Thoracic aorta (tissue), 2 donors: Measurements from ENCODE around the gene TNFAIP8. TPM values are rescaled to one million over a fixed set of nuclear protein-coding genes. Genes with fewer than 3 reads are reported as not detected.

Experiments used
- ATAC-seq: fragments of 150-250 bp; one replicate; pipeline ENCODE4 v1.8.0; 2017; ENCODE audit warnings: low read depth; ENCODE audit not compliant: insufficient number of reproducible peaks, low FRiP score
- DNase-seq: peaks from one replicate; pipeline ENCODE4 v3.0.0-alpha.2; 2020; ENCODE audit warnings: low spot score
- H3K27ac ChIP-seq, 2 donors: fragments of 200-600 bp; sonication (generic); 1 replicate in 1 of 2; 2 replicates in 1 of 2; pipeline ENCODE4 v1.5.1; 2016; ENCODE audit warnings: mild to moderate bottlenecking in 2 of 2, moderate library complexity in 2 of 2
- H3K27me3 ChIP-seq: fragments of 200-600 bp; sonication (generic); replicated peaks from 2 replicates; pipeline ENCODE4 v1.6.0; 2016; ENCODE audit warnings: mild to moderate bottlenecking; ENCODE audit not compliant: insufficient read depth
- H3K36me3 ChIP-seq: fragments of 200-600 bp; sonication (generic); one replicate; pipeline ENCODE4 v1.5.1; 2016
- H3K4me1 ChIP-seq, 2 donors: fragments of 200-600 bp; sonication (generic); 1 replicate in 1 of 2; 2 replicates in 1 of 2; pipeline versions ENCODE4 v1.5.1 to v1.6.0; 2016; ENCODE audit warnings: low read depth in 2 of 2, mild to moderate bottlenecking in 1 of 2; ENCODE audit not compliant: control insufficient read depth in 1 of 2
- H3K4me3 ChIP-seq: fragments of 200-600 bp; sonication (generic); 2 replicates; pipeline ENCODE4 v1.5.1; 2016; ENCODE audit warnings: mild to moderate bottlenecking
- H3K9me3 ChIP-seq: fragments of 200-600 bp; sonication (generic); 2 replicates; pipeline ENCODE4 v1.5.1; 2016
- total RNA-seq, 2 donors: library from RNA; depleted of rRNA; stranded (reverse); fragments of >200 nt; gene quantifications; one replicate each; pipeline versions ENCODE4 v1.1.0 to v1.2.3, GENCODE V29; 2016
- TF ChIP-seq, protein P1 (sequence below): fragments of 200-600 bp; sonication (generic); IDR thresholded peaks from one replicate; pipeline ENCODE4 v1.5.1; 2019; ENCODE audit warnings: antibody characterized with exemption

TNFAIP8 gene
- total RNA-seq, 2 donors from 2014 or later: 16.8 to 34.1 TPM

- Histone ChIP-seq H3K27me3 (no peaks in the 10 kb centered on the region), H3K4me3 (no peak overlapping the region), H3K9me3 (no peaks in the 10 kb centered on the region), H3K27ac (no peak overlapping the region), H3K4me1 (peaks cover 8 to 16% of the 10 kb centered on the region in 2 donors), H3K36me3 (no peaks in the 10 kb centered on the region)
- DNase-seq (no peak), ATAC-seq (no peak)
- TF ChIP-seq, protein P1, sequence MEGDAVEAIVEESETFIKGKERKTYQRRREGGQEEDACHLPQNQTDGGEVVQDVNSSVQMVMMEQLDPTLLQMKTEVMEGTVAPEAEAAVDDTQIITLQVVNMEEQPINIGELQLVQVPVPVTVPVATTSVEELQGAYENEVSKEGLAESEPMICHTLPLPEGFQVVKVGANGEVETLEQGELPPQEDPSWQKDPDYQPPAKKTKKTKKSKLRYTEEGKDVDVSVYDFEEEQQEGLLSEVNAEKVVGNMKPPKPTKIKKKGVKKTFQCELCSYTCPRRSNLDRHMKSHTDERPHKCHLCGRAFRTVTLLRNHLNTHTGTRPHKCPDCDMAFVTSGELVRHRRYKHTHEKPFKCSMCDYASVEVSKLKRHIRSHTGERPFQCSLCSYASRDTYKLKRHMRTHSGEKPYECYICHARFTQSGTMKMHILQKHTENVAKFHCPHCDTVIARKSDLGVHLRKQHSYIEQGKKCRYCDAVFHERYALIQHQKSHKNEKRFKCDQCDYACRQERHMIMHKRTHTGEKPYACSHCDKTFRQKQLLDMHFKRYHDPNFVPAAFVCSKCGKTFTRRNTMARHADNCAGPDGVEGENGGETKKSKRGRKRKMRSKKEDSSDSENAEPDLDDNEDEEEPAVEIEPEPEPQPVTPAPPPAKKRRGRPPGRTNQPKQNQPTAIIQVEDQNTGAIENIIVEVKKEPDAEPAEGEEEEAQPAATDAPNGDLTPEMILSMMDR: no peak
Observed at GRCh38 chr5:119313197-119313596, 42.6 kb upstream of the TNFAIP8 start.

DNA sequence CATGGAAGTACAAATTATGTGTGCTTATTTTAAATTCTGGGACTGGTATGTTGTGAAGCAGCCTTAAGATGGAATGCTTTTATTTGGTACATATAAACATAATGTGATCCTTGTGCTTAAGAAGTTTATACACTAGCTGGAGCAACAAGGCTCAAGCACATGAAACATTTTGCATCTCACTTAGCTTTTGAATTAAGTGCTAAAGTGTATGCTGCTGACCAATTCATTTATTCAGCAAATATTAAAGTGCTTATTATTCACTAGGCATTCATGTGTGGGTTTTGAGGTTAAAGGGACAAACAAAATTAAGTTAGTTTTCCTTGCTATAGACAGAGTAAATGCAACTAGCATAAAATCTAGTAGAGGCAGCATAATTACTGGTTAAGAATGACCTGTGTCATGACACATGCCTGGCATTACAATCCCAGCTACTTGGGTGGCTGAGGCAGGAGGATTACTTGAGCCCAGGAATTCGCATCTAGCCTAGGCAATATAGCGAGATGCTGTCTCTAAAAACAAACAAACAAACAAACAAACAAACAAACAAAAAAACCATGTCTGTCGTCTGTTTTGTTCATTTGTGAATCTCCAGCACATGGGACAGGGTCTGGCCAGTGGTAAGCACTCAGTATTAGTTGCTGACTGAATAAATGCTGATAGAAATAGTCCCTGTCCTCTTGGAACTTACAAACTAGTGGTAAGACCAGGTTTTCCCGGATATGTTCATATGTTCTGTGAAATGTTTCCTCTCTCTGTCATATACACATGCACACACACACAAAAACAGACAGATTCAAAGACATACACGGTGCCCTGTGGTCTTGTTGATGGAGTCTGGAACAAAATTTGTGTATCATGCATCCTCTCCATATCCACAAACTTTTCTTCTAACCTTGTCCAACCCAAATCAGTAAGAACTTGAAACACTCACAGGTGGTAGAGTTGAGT is 41.9 kb upstream of the TNFAIP8 start:
- Histone ChIP-seq H3K4me3 (no peak overlapping the region), H3K4me1 (peaks cover 8 to 16% of the 10 kb centered on the region in 2 donors), H3K27me3 (no peaks in the 10 kb centered on the region), H3K9me3 (no peaks in the 10 kb centered on the region), H3K36me3 (no peaks in the 10 kb centered on the region), H3K27ac (no peak overlapping the region)
- no peak for ATAC-seq
- TF ChIP-seq, protein P1: no peak
- DNase-seq: no peak

- no peak overlapping the region for H3K27ac ChIP-seq
- DNase-seq: no peak
- H3K4me3 ChIP-seq: no peak overlapping the region
- no peak for ATAC-seq
- H3K4me1 ChIP-seq: peaks cover 10 to 16% of the 10 kb centered on the region in 2 donors
- H3K27me3 ChIP-seq: no peaks in the 10 kb centered on the region
- no peaks in the 10 kb centered on the region for H3K9me3 ChIP-seq
- no peaks in the 10 kb centered on the region for H3K36me3 ChIP-seq
- TF ChIP-seq, protein P1: no peak
Observed at GRCh38 chr5:119315516-119315949, 40.3 kb upstream of the TNFAIP8 start.

GRCh38 chr5:119316086-119316485 is 39.7 kb upstream of the TNFAIP8 start:
- ATAC-seq (no peak), DNase-seq (no peak)
- Histone ChIP-seq H3K4me3 (no peak overlapping the region), H3K27ac (no peak overlapping the region), H3K4me1 (peaks cover 10 to 16% of the 10 kb centered on the region in 2 donors), H3K36me3 (no peaks in the 10 kb centered on the region), H3K9me3 (no peaks in the 10 kb centered on the region), H3K27me3 (no peaks in the 10 kb centered on the region)
- TF ChIP-seq, protein P1: no peak

DNA sequence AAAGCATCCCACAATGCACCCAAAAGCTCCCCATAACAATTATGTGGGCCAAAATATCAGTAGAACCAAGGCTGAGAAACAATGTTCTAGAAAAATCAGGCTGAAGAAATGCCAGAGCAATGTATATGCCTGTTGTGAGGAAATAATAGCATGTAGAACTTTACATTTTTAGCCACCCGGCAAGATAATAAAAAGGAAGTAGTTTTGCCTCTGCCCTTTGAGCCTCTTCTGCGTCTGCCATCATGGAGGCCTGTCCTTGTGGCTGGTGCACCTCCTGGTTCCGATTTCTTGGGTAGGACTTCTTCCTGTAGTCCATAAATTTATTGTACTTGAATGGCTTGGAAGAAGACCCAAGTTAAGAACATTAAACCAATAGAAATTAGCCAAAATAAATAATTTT is 38.9 kb upstream of the TNFAIP8 start:
- no peaks in the 10 kb centered on the region for H3K9me3 ChIP-seq
- no peak overlapping the region for H3K4me3 ChIP-seq
- no peak overlapping the region for H3K27ac ChIP-seq
- DNase-seq: no peak
- no peaks in the 10 kb centered on the region for H3K36me3 ChIP-seq
- TF ChIP-seq, protein P1: no peak
- H3K4me1 ChIP-seq: peaks cover 10 to 16% of the 10 kb centered on the region in 2 donors
- no peak for ATAC-seq
- no peaks in the 10 kb centered on the region for H3K27me3 ChIP-seq
